PC-9 (cell line): ENCODE measurements around the gene PNPLA2. TPM values are rescaled to one million over a fixed set of nuclear protein-coding genes. Genes with fewer than 3 reads are reported as not detected.

ENCODE experiments used
- BruUV-seq: library from RNA; stranded (reverse); fragments of 400-500 nt; replicated peaks from 2 replicates; lab custom pipeline; 2021; lab: Mats Ljungman, UMichigan
- CTCF ChIA-PET: fragments of 300-600 bp; sonication (Branson Sonifier 250); formaldehyde crosslinking; loops from one replicate; lab custom pipeline; 2022; ENCODE audit warnings: antibody characterized with exemption; lab: Charles Lee
- POLR2A ChIA-PET: fragments of 300-600 bp; sonication (Branson Sonifier 250); formaldehyde crosslinking; loops from one replicate; lab custom pipeline; 2022; ENCODE audit warnings: antibody characterized with exemption; ENCODE audit not compliant: unreplicated experiment; lab: Charles Lee
- DNase-seq, 2 experiments: peaks; one replicate each; pipeline versions ENCODE4 v3.0.0 to v3.0.0-alpha.2; 2015 to 2022; ENCODE audit warnings: mixed read lengths in 1 of 2
- H2AFZ ChIP-seq: fragments of 200-600 bp; sonication (generic); 2 replicates; pipeline ENCODE4 v1.8.1; 2017; ENCODE audit warnings: antibody characterized with exemption
- H3F3A ChIP-seq: fragments of 200-600 bp; sonication (generic); 2 replicates; pipeline ENCODE4 v1.8.1; 2017; ENCODE audit warnings: antibody characterized with exemption, mild to moderate bottlenecking, low read depth; ENCODE audit not compliant: insufficient read depth
- H3K27ac ChIP-seq: fragments of 200-600 bp; sonication (generic); 2 replicates; pipeline ENCODE4 v1.6.1; 2016; ENCODE audit warnings: mixed run types
- H3K27me3 ChIP-seq: fragments of 200-600 bp; sonication (generic); 2 replicates; pipeline ENCODE4 v1.6.1; 2016; ENCODE audit warnings: low read depth, mixed run types; ENCODE audit not compliant: insufficient read depth
- H3K36me3 ChIP-seq: fragments of 200-600 bp; sonication (generic); 2 replicates; pipeline ENCODE4 v1.6.1; 2016; ENCODE audit warnings: low read depth, mixed run types
- H3K4me1 ChIP-seq: fragments of 200-600 bp; sonication (generic); replicated peaks from 2 replicates; pipeline ENCODE4 v1.6.1; 2016; ENCODE audit warnings: mixed run types; ENCODE audit not compliant: insufficient read depth
- H3K4me2 ChIP-seq: fragments of 200-600 bp; sonication (generic); 2 replicates; pipeline ENCODE4 v1.6.1; 2017; ENCODE audit warnings: mixed run types
- H3K4me3 ChIP-seq: fragments of 200-600 bp; sonication (generic); 2 replicates; pipeline ENCODE4 v1.6.1; 2016; ENCODE audit warnings: mixed run types
- H3K79me2 ChIP-seq: fragments of 200-600 bp; sonication (generic); 2 replicates; pipeline ENCODE4 v1.6.1; 2017; ENCODE audit warnings: low read depth, mixed run types
- H3K9me2 ChIP-seq: fragments of 200-600 bp; sonication (generic); 2 replicates; pipeline ENCODE4 v1.8.1; 2017; ENCODE audit warnings: mild to moderate bottlenecking; ENCODE audit not compliant: insufficient read depth
- H3K9me3 ChIP-seq: fragments of 200-600 bp; sonication (generic); 2 replicates; pipeline ENCODE4 v1.8.1; 2016; ENCODE audit warnings: low read depth; ENCODE audit not compliant: insufficient read depth
- H4K20me1 ChIP-seq: fragments of 200-600 bp; sonication (generic); 2 replicates; pipeline ENCODE4 v1.8.1; 2017; ENCODE audit not compliant: insufficient read depth
- CTCF ChIP-seq: fragments of 200-600 bp; sonication (generic); conservative IDR thresholded peaks from 2 replicates; pipeline ENCODE4 v1.6.1; 2017; ENCODE audit warnings: mixed run types, antibody characterized with exemption, mild to moderate bottlenecking, moderate library complexity
- EZH2 ChIP-seq: fragments of 200-600 bp; sonication (generic); IDR thresholded peaks from 2 replicates; pipeline ENCODE4 v1.8.0; 2017; ENCODE audit warnings: antibody characterized with exemption, low read depth
- intact Hi-C: fragments of 100-400 bp; cut with micrococcal nuclease; formaldehyde crosslinking; loops from one replicate; pipeline ENCODE4 v1.10.0; 2022; ENCODE audit not compliant: unreplicated experiment
- total RNA-seq: library from RNA; stranded (reverse); gene quantifications from 2 replicates; pipeline ENCODE4 v1.2.3, GENCODE V29; 2021

The PNPLA2 gene
- total RNA-seq, 1 experiment from 2014 or later: 137 TPM

DNA sequence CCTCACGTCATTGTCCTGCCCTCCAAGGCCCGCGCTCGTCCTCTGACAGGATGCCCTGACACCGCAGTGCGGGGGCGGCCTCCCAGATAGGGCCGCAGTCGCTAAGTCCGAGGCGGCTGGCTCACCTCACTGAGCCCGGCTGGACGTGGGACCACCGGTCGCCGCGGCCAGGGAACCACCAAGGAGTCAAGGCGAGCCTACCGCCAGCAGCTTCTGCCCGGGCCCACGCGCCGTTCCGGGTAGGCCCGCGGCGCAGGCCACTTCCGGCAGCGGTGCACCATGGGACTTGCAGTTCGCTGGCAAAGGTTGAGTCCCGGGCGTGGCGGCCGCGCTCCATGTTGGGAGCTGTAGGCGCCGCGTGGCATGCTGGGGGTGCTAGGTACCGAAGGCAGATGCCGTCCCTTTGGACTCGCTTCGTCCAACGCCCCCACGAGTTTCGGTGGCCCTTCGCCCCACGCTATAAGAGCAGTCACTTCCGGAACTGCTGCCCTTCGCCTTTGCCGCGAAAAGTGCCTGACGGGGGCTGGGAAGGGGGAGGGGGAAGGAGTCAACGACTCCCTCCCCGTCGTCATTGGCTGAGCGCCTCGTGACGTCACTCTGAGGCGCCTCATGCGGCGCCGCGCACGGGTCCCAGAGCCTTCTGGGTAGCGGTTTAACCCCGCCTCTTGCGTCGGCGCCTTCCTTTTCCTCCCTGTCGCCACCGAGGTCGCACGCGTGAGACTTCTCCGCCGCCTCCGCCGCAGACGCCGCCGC, 9.3 kb upstream of the PNPLA2 start, which contains the start of gene RPLP2:
TSS of gene RPLP2 (plus strand) at position 681 of the 753 bp plus-strand sequence. CDS start 268 bp downstream, outside the sequence.
- TF ChIP-seq EZH2 (no peak), CTCF (no peak)
- ChIA-PET POLR2A (interaction anchor here (0.5 to 0.7 kb wide), 3 partner anchors 23 to 114 kb away, joined by 3 to 9 read pairs (median 5); partner anchors contain the start of gene TMEM80), CTCF (no interaction called here)
- H4K20me1 ChIP-seq: peaks cover 12% of the 10 kb centered on the region
- H3K4me2 ChIP-seq: peak within 1 kb of the TSS; percentile 86
- H2AFZ ChIP-seq: peak within 1 kb of the TSS; percentile 83
- BruUV-seq: no TSS peak
- H3K4me3 ChIP-seq: peak within 1 kb of the TSS; percentile 85
- H3K9me2 ChIP-seq: no peaks in the 10 kb centered on the region
- intact Hi-C loops: loop anchor here (5.0 kb wide), 1 partner anchor 33 kb away; the partner anchor contains the start of genes POLR2L and TSPAN4
- peak within 1 kb of the TSS; percentile 89 for H3K27ac ChIP-seq
- no peaks in the 10 kb centered on the region for H3K9me3 ChIP-seq
- no peaks in the 10 kb centered on the region for H3K27me3 ChIP-seq
- DNase-seq: peak; percentile 82 to 89
- peaks cover 38% of the 10 kb centered on the region; the same call in 1 of the 2 replicates for H3F3A ChIP-seq
- H3K4me1 ChIP-seq: peaks cover 9% of the 10 kb centered on the region; the same call in 1 of the 2 replicates
- peaks cover 41% of the 10 kb centered on the region for H3K79me2 ChIP-seq
- H3K36me3 ChIP-seq: peaks cover 13% of the 10 kb centered on the region

GRCh38 chr11:810040-810567, 8.6 kb upstream of the PNPLA2 start:
- H2AFZ ChIP-seq: no peak overlapping the region
- POLR2A ChIA-PET: interaction anchor here (0.7 kb wide), 1 partner anchor 84 kb away, joined by 3 read pairs; no protein-coding TSS in a partner anchor

More at GRCh38 chr11:810040-810567, 8.6 kb upstream of the PNPLA2 start:
- Histone ChIP-seq H3K4me3 (peak overlapping the region; percentile 85), H3K36me3 (peaks cover 13% of the 10 kb centered on the region), H3K27ac (peak overlapping the region; percentile 89), H3K27me3 (no peaks in the 10 kb centered on the region), H3F3A (peaks cover 38% of the 10 kb centered on the region; the same call in 1 of the 2 replicates), H3K9me3 (no peaks in the 10 kb centered on the region), H4K20me1 (peaks cover 12% of the 10 kb centered on the region), H3K9me2 (no peaks in the 10 kb centered on the region), H3K79me2 (peaks cover 41% of the 10 kb centered on the region), H3K4me1 (peaks cover 9% of the 10 kb centered on the region; the same call in 1 of the 2 replicates), H3K4me2 (peak overlapping the region; percentile 86)
- TF ChIP-seq CTCF (no peak), EZH2 (no peak)
- intact Hi-C loops: no loop called here
- no TSS peak for BruUV-seq
- CTCF ChIA-PET: no interaction called here
- peak in 1 of 2 experiments; percentile 28 for DNase-seq
